NCI-H526 (cell line): ENCODE data around the gene OPN1MW.
A peak's percentile ranks its signal among the peaks of the same experiment; 100 is the strongest.
"Not testable (repeated sequence)": the region's sequence is repeated elsewhere in the genome, so short reads cannot be mapped to it uniquely, and the experiment has no call there.

Source experiments
- DNase-seq, 2 experiments: peaks; one replicate each; lab custom pipeline; 2025; lab: John Stamatoyannopoulos, UW

The OPN1MW gene

GRCh38 chrX:154182296-154182695 lies at the start of gene OPN1MW:
Gene OPN1MW, plus strand, starts transcription at chrX:154182596. Its CDS starts 82 bp downstream, at chrX:154182678.
- not testable (repeated sequence) for DNase-seq

- no peak for DNase-seq
Measured at GRCh38 chrX:154135458-154136229, 46.8 kb upstream of the OPN1MW start.

- peak; percentile 19 to 72 for DNase-seq
Measured at GRCh38 chrX:154136627-154137161, 45.7 kb upstream of the OPN1MW start.

GRCh38 chrX:154138857-154139256 lies 43.5 kb upstream of the OPN1MW start:
- DNase-seq = no peak

- no peak for DNase-seq
Measured at GRCh38 chrX:154140206-154140605, 42.2 kb upstream of the OPN1MW start.

GRCh38 chrX:154140742-154141141 lies 41.7 kb upstream of the OPN1MW start:
- DNase-seq = no peak

- DNase-seq = no peak
Measured at GRCh38 chrX:154142386-154142785, 40.0 kb upstream of the OPN1MW start.

- no peak for DNase-seq
Measured at GRCh38 chrX:154142950-154143745, 39.2 kb upstream of the OPN1MW start.

- not testable (repeated sequence) for DNase-seq
Measured at GRCh38 chrX:154144010-154144409, 38.4 kb upstream of the OPN1MW start, which contains the start of gene OPN1LW. Gene OPN1LW, plus strand, starts transcription at chrX:154144243. Its CDS starts 41 bp downstream, at chrX:154144284.

GRCh38 chrX:154151030-154151429 lies 31.4 kb upstream of the OPN1MW start:
- not testable (repeated sequence) for DNase-seq

- DNase-seq = not testable (repeated sequence)
Measured at GRCh38 chrX:154156221-154156620, 26.2 kb upstream of the OPN1MW start.

- not testable (repeated sequence) for DNase-seq
Measured at GRCh38 chrX:154157207-154157606, 25.2 kb upstream of the OPN1MW start.

- DNase-seq = not testable (repeated sequence)
Measured at GRCh38 chrX:154159345-154159744, 23.1 kb upstream of the OPN1MW start.

- not testable (repeated sequence) for DNase-seq
Measured at GRCh38 chrX:154164902-154165301, 17.5 kb upstream of the OPN1MW start.

- not testable (repeated sequence) for DNase-seq
Measured at GRCh38 chrX:154168384-154168783, 14.0 kb upstream of the OPN1MW start.

- not testable (repeated sequence) for DNase-seq
Measured at GRCh38 chrX:154172535-154172943, 9.9 kb upstream of the OPN1MW start.

- DNase-seq = not testable (repeated sequence)
Measured at GRCh38 chrX:154174356-154174755, 8.0 kb upstream of the OPN1MW start.

GRCh38 chrX:154183794-154184193 lies 1.4 kb downstream of the OPN1MW start:
- not testable (repeated sequence) for DNase-seq

- DNase-seq = not testable (repeated sequence)
Measured at GRCh38 chrX:154192846-154193245, 10.4 kb downstream of the OPN1MW start.

- DNase-seq = not testable (repeated sequence)
Measured at GRCh38 chrX:154194316-154194715, 11.9 kb downstream of the OPN1MW start.

- not testable (repeated sequence) for DNase-seq
Measured at GRCh38 chrX:154196466-154196865, 14.1 kb downstream of the OPN1MW start.

GRCh38 chrX:154209670-154210418 lies 27.4 kb downstream of the OPN1MW start:
- not testable (repeated sequence) for DNase-seq
